ENCODE measurements around the gene TMEM94. TPM values are rescaled to one million over a fixed set of nuclear protein-coding genes. Genes with fewer than 3 reads are reported as not detected.

TMEM94 gene
- total and polyA plus RNA-seq, 2 of the 13 experiments (the other 11 are each of a cell fraction or from before 2014, with no cell fraction given): 32.6 to 134 TPM

- FAIRE-seq: no peak
- no peaks in the 10 kb centered on the region for H3K79me2 ChIP-seq (ENCODE audit: insufficient read depth, low read length)
- no peaks in the 10 kb centered on the region for H3K36me3 ChIP-seq (replicated peaks in 1 of 2; ENCODE audit: control insufficient read depth in 1 of 2, insufficient read depth in 2 of 2, low read length in 2 of 2)
- H3K4me2 ChIP-seq (ENCODE audit: low read depth, low read length): no peak overlapping the region
- intact Hi-C loops (cut with micrococcal nuclease; ENCODE audit: unreplicated experiment): no loop called here
- H3K9me3 ChIP-seq (ENCODE audit: low read length): no peaks in the 10 kb centered on the region
- H2AFZ ChIP-seq (ENCODE audit: low read length): no peak overlapping the region
- peaks cover 75% of the 10 kb centered on the region for H3K4me1 ChIP-seq (ENCODE audit: insufficient read depth, low read length)
- ChIA-PET POLR2A (no interaction called here), CTCF (ENCODE audit: low intra/inter-chr PET ratio, low total read pairs) (no interaction called here)
- in situ Hi-C loops (cut with HindIII; ENCODE audit: extremely low pct_ligation_motif_present, low pct_unique_long_range_greater_than_20kb): no loop called here
- no peak overlapping the region for H3K4me3 ChIP-seq (replicated peaks in 1 of 3; ENCODE audit: insufficient read depth in 1 of 3, low read depth in 2 of 3, low read length in 3 of 3)
- H3K27me3 ChIP-seq (ENCODE audit: control insufficient read depth in 1 of 2, insufficient read depth in 2 of 2, low read length in 2 of 2): no peaks in the 10 kb centered on the region
- no peak for TF ChIP-seq CTCF (CRISPR knock-in tag; IDR thresholded peaks at IDR 0.05)
- TF ChIP-seq MEF2D (CRISPR knock-in tag; IDR thresholded peaks at IDR 0.05): no peak
- no peak for TF ChIP-seq MBD4 (IDR thresholded peaks at IDR 0.05; ENCODE audit: borderline replicate concordance, low read length)
- TF ChIP-seq U2AF1 (optimal IDR thresholded peaks at IDR 0.05; ENCODE audit: low read depth, low read length): no peak
- no peak for TF ChIP-seq GABPB1 (CRISPR knock-in tag; IDR thresholded peaks at IDR 0.05)
- TF ChIP-seq ZNF512B (CRISPR knock-in tag; IDR thresholded peaks at IDR 0.05; ENCODE audit: borderline replicate concordance): no peak
- TF ChIP-seq ZBTB20 (CRISPR knock-in tag; IDR thresholded peaks at IDR 0.05; ENCODE audit: borderline replicate concordance, low read depth): no peak
- no peak for TF ChIP-seq HOXA3 (CRISPR knock-in tag; IDR thresholded peaks at IDR 0.05)
- no peak for TF ChIP-seq ATF5 (CRISPR knock-in tag; IDR thresholded peaks at IDR 0.05; ENCODE audit: low read depth)
- TF ChIP-seq ZNF207 (IDR thresholded peaks at IDR 0.05; ENCODE audit: borderline replicate concordance): no peak
- TF ChIP-seq SUZ12 (IDR thresholded peaks at IDR 0.05; ENCODE audit: low read depth, low read length): no peak
- BruUV-seq (replicated peaks): no TSS peak
- no peak for DNase-seq (ENCODE audit: low spot score)
- WGBS (ENCODE audit: low lambda C conversion rate): 43% methylated on average over 2 of the region's 2 CpGs
- no peaks in the 10 kb centered on the region for H4K20me1 ChIP-seq (ENCODE audit: insufficient read depth, low read length)
- H3K27ac ChIP-seq (ENCODE audit: extremely low read length, insufficient read depth, low read length): no peak overlapping the region
- ATAC-seq: no peak
- H3K9ac ChIP-seq (ENCODE audit: insufficient read depth, low read depth, low read length): no peak overlapping the region
Measured at GRCh38 chr17:75439287-75439686, 17.1 kb upstream of the TMEM94 start.

All from HepG2 (cell line).